Activated CD4-positive, alpha-beta T cell treated with anti-CD3 and anti-CD28 coated beads for 36 hours (primary cell): Measurements from ENCODE around the gene FOXN3. TPM values are rescaled to one million over a fixed set of nuclear protein-coding genes. Genes with fewer than 3 reads are reported as not detected.
"Not testable (repeated sequence)": the region's sequence is repeated elsewhere in the genome, so short reads cannot be mapped to it uniquely, and the experiment has no call there.

ENCODE experiments used
- ATAC-seq: fragments of 200-7000 bp; cut with Tn5 transposase; one replicate; pipeline ENCODE4 v1.10.0; 2021; ENCODE audit warnings: mild to moderate bottlenecking, moderate library complexity
- CTCF ChIA-PET: fragments of 350-600 bp; sonication (Branson Sonifier 250); formaldehyde crosslinking; loops from one replicate; lab custom pipeline; 2021; ENCODE audit warnings: antibody characterized with exemption; lab: Charles Lee
- POLR2A ChIA-PET: fragments of 350-600 bp; sonication (Branson Sonifier 250); formaldehyde crosslinking; loops from one replicate; lab custom pipeline; 2021; ENCODE audit warnings: antibody characterized with exemption, inconsistent platforms; lab: Charles Lee
- DNase-seq: peaks from one replicate; pipeline ENCODE4 v3.0.0-alpha.2; 2020
- H3K27ac Mint-ChIP-seq: one replicate; pipeline ENCODE4 v1.8.0; 2021; ENCODE audit warnings: mixed read lengths
- H3K27me3 Mint-ChIP-seq: one replicate; pipeline ENCODE4 v1.8.0; 2021; ENCODE audit warnings: mixed read lengths
- H3K36me3 Mint-ChIP-seq: one replicate; pipeline ENCODE4 v1.8.0; 2021; ENCODE audit warnings: low read depth, mixed read lengths
- H3K4me1 Mint-ChIP-seq: one replicate; pipeline ENCODE4 v1.8.0; 2021; ENCODE audit warnings: mixed read lengths
- H3K4me3 Mint-ChIP-seq: one replicate; pipeline ENCODE4 v1.8.0; 2021; ENCODE audit warnings: mild to moderate bottlenecking, moderate library complexity, mixed read lengths
- H3K9me3 Mint-ChIP-seq: one replicate; pipeline ENCODE4 v1.8.0; 2021; ENCODE audit warnings: low read depth, mixed read lengths
- intact Hi-C, 2 experiments: fragments of 100-400 bp; cut with DNase I in 1 of 2; cut with micrococcal nuclease in 1 of 2; formaldehyde crosslinking; loops; one replicate each; pipeline versions ENCODE4 v1.14.2 to v1.15.1; 2022 to 2024; cut with DNase I, micrococcal nuclease
- total RNA-seq, 2 experiments: library from RNA; stranded (reverse); gene quantifications; one replicate each; pipeline ENCODE4 v1.2.3, GENCODE V29; 2021

The FOXN3 gene
- total RNA-seq, 2 experiments from 2014 or later = 69.1 to 76.3 TPM

DNA sequence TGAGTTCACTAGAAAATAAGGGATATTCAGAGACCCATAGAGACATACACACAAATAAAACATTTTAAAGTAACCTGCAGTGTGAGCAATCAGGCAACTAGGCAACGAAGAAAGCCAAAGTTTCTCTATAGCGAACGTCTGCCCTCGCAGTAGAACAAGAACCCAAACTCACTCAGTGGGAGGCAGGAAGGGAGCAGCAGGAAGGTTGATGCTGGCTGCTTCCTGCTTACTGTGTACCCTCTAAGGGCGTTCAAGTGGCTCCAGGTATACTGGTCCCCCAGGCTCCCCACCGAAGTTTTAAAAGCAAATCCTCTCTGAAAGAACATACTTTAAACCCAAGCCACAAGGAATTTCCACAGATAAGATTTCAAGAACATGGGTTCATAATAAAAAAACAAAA lies 249.3 kb downstream of the FOXN3 start:
- ChIA-PET CTCF (interaction anchor here (1.3 to 2.3 kb wide), 2 partner anchors 7 to 9 kb away, joined by 7 to 9 read pairs; no protein-coding TSS in a partner anchor), POLR2A (no interaction called here)
- Mint-ChIP-seq H3K36me3 (peaks cover 53% of the 10 kb centered on the region), H3K27ac (no peak overlapping the region), H3K27me3 (no peaks in the 10 kb centered on the region), H3K9me3 (peaks cover 5% of the 10 kb centered on the region), H3K4me1 (peaks cover 18% of the 10 kb centered on the region), H3K4me3 (no peak overlapping the region)
- DNase-seq (no peak), ATAC-seq (no peak)
- intact Hi-C loops = no loop called here

DNA sequence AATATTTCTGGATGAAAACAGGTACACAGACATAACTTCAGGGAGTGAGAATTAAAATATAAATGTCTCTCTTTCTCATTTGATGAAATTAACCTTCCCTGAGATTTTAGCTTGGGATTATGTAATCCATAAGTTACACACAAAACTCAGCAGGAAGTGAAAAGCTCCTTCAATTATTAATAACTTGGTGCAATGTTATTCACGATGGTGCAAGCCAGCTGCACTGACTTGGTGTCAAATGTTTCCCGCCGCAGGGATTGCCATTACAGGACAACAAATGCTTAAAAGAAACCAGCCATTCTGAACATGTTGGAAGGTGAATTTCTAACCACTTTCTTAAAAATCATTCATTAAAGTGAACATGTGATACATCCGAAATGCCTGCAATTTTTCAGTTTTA lies 250.4 kb downstream of the FOXN3 start:
- ATAC-seq (no peak), DNase-seq (no peak)
- intact Hi-C loops = no loop called here
- POLR2A ChIA-PET = interaction anchor here (0.6 kb wide), 1 partner anchor 90 kb away, joined by 4 read pairs; no protein-coding TSS in a partner anchor
- Mint-ChIP-seq H3K27ac (no peak overlapping the region), H3K27me3 (no peaks in the 10 kb centered on the region), H3K4me1 (peaks cover 18% of the 10 kb centered on the region), H3K36me3 (peaks cover 47% of the 10 kb centered on the region), H3K9me3 (peaks cover 1% of the 10 kb centered on the region), H3K4me3 (no peak overlapping the region)
- CTCF ChIA-PET = interaction anchor here (1.3 to 2.3 kb wide), 3 partner anchors 8 to 773 kb away, joined by 4 to 9 read pairs (median 7); no protein-coding TSS in a partner anchor

DNA sequence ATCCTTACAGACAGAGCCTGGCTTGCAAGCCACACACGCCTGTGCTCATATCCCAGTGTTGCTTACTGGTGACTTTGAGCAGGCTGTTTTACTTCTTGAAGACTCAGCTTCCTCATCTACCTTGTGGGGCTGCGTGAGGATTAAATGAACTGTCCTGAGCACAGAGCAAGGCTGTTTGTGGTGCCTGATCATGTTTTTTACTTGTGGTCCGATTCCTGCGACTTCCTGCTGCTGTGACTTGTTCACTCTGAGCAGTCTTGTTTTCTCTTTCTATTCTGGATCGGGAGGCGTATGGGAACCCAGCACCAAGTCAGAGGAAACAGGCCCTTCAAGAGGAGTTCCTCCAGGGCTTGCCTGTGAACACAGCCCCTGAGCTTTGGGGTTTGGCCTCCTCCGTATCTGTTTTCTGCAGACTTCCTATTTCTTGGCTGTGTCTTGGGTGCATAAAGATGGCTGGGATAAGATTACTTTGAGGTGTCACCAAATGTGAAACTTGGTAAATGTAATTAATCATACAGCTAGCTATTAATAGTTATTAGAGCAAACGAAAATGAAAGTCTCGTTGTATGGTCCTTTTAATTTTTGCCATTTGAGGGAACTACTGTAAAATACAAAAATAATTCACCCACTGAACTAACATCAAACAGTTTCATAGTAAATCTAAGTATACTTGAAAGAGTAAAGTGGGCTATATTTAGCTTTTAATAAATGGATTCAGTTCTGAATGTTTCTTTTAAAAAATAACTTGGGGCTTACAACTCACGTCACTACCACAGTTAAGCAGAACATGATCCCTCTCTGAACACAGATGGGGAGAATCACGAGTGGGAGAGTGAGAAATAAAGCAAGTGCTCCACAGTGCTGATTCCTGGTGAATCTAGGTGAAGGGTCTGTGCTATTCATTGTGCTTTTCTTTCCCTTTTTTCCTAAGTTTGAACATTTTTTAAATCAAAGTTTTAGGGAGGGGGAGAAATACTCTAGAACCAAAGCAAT lies 251.5 kb downstream of the FOXN3 start:
- CTCF ChIA-PET = interaction anchor here (0.6 to 2.3 kb wide), 5 partner anchors 9 to 774 kb away, joined by 3 to 9 read pairs (median 3); no protein-coding TSS in a partner anchor
- Mint-ChIP-seq H3K4me3 (no peak overlapping the region), H3K27ac (peak overlapping the region; percentile 21), H3K9me3 (peaks cover 1% of the 10 kb centered on the region), H3K27me3 (no peaks in the 10 kb centered on the region), H3K36me3 (peaks cover 49% of the 10 kb centered on the region), H3K4me1 (peaks cover 18% of the 10 kb centered on the region)
- ATAC-seq (peak; percentile 63), DNase-seq (no peak)
- POLR2A ChIA-PET = no interaction called here
- intact Hi-C loops = no loop called here

- peak; percentile 14 for DNase-seq
- Mint-ChIP-seq H3K27ac (peak overlapping the region; percentile 21), H3K27me3 (no peaks in the 10 kb centered on the region), H3K9me3 (peaks cover 1% of the 10 kb centered on the region), H3K36me3 (peaks cover 47% of the 10 kb centered on the region), H3K4me1 (peaks cover 18% of the 10 kb centered on the region), H3K4me3 (no peak overlapping the region)
- ATAC-seq = peak; percentile 36
- intact Hi-C loops = no loop called here
- ChIA-PET CTCF (interaction anchor here (0.7 to 1.1 kb wide), 3 partner anchors 10 to 123 kb away, joined by 3 read pairs; no protein-coding TSS in a partner anchor), POLR2A (no interaction called here)
Measured at GRCh38 chr14:89164168-89165073, 252.6 kb downstream of the FOXN3 start.

- Mint-ChIP-seq H3K27me3 (no peaks in the 10 kb centered on the region), H3K4me1 (peaks cover 18% of the 10 kb centered on the region), H3K27ac (no peak overlapping the region), H3K9me3 (no peaks in the 10 kb centered on the region), H3K4me3 (no peak overlapping the region), H3K36me3 (peaks cover 38% of the 10 kb centered on the region)
- POLR2A ChIA-PET = interaction anchor here (0.6 kb wide), 1 partner anchor 249 kb away, joined by 3 read pairs; no protein-coding TSS in a partner anchor
- CTCF ChIA-PET = no interaction called here
- no peak for ATAC-seq
- no peak for DNase-seq
- intact Hi-C loops = no loop called here
Measured at GRCh38 chr14:89163031-89163636, 253.9 kb downstream of the FOXN3 start.

GRCh38 chr14:89162586-89162985 lies 254.4 kb downstream of the FOXN3 start:
- Mint-ChIP-seq H3K4me3 (no peak overlapping the region), H3K27ac (no peak overlapping the region), H3K4me1 (peaks cover 16% of the 10 kb centered on the region), H3K36me3 (peaks cover 35% of the 10 kb centered on the region), H3K27me3 (no peaks in the 10 kb centered on the region), H3K9me3 (no peaks in the 10 kb centered on the region)
- DNase-seq (no peak), ATAC-seq (no peak)
- CTCF ChIA-PET = no interaction called here
- POLR2A ChIA-PET = interaction anchor here (0.6 kb wide), 1 partner anchor 249 kb away, joined by 3 read pairs; no protein-coding TSS in a partner anchor
- intact Hi-C loops = no loop called here

DNA sequence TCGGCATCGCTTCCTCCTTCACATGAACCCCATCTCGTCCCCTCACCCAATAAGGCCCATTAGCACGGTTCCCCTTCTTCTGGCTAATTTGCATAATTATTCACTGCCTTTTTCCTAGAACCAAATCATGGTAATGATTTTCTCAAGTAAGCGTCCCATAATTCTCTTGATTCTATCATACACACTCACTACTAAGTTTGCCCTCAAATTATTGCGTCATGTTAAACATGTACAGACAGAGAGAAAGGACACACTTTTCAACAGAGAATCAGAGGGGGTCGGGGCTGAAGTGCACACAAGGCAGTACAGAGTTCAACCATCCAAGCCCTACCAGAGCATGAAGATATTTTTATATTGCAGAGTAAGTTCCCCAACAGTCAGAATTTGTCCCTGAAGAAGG lies 256.6 kb downstream of the FOXN3 start:
- Mint-ChIP-seq H3K27me3 (no peaks in the 10 kb centered on the region), H3K4me1 (peaks cover 9% of the 10 kb centered on the region), H3K4me3 (no peak overlapping the region), H3K27ac (no peak overlapping the region), H3K36me3 (peaks cover 28% of the 10 kb centered on the region), H3K9me3 (no peaks in the 10 kb centered on the region)
- ChIA-PET POLR2A (no interaction called here), CTCF (no interaction called here)
- ATAC-seq (no peak), DNase-seq (no peak)
- intact Hi-C loops = no loop called here

DNA sequence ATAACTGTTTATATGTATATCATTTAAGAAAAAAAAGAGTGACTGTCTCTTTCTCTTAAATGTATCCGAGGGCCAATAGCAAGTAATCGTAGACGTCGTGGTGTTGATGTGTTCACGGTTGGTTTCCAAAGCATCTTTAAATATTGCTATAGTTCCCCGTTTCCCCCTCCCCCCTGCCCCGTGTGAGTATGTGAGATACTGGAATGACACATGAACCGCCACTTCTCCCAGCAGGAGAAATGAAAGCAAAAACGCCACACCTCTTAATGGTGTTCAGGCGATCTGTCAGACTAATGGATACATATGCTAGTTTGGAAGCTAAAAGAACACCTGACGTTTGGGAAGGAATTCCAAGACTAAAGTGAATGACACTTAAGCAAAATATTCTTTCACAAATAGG lies 258.3 kb downstream of the FOXN3 start:
- Mint-ChIP-seq H3K27me3 (no peaks in the 10 kb centered on the region), H3K27ac (no peak overlapping the region), H3K36me3 (peaks cover 16% of the 10 kb centered on the region), H3K4me3 (no peak overlapping the region), H3K9me3 (no peaks in the 10 kb centered on the region), H3K4me1 (no peaks in the 10 kb centered on the region)
- DNase-seq (no peak), ATAC-seq (no peak)
- CTCF ChIA-PET = no interaction called here
- POLR2A ChIA-PET = no interaction called here
- intact Hi-C loops = no loop called here

DNA sequence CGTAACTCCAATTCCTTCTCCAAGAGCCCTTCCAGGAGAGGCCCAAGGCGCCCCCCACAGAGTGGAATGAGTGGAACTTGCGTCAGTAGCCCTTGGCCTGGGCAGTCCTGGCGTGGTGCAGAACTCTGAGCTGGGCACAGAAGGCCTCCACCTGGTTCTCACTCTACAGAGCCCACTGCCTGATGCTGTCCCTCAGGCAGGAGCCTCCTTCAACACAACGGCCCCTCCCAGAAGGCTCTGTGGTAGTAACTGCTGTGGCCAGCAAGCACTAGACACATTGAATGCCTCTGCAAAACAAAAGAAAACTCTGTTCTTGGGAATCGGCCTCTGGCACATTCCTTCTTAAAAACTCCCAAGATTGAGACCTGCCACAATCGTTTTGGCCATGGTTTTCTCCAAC lies 258.9 kb downstream of the FOXN3 start:
- ATAC-seq, H3K27me3 Mint-ChIP-seq, H3K9me3 Mint-ChIP-seq, CTCF ChIA-PET, DNase-seq, H3K27ac Mint-ChIP-seq, POLR2A ChIA-PET, H3K4me1 Mint-ChIP-seq, H3K4me3 Mint-ChIP-seq, intact Hi-C loops: not testable (repeated sequence)
- H3K36me3 Mint-ChIP-seq = peaks cover 16% of the 10 kb centered on the region

GRCh38 chr14:89155491-89155890 lies 261.5 kb downstream of the FOXN3 start:
- H3K9me3 Mint-ChIP-seq = peaks cover 3% of the 10 kb centered on the region
- peaks cover 6% of the 10 kb centered on the region for H3K36me3 Mint-ChIP-seq
- no peaks in the 10 kb centered on the region for H3K4me1 Mint-ChIP-seq
- intact Hi-C loops = no loop called here
- no peak for ATAC-seq
- H3K4me3 Mint-ChIP-seq = no peak overlapping the region
- no peak for DNase-seq
- POLR2A ChIA-PET = no interaction called here
- CTCF ChIA-PET = interaction anchor here (1.5 kb wide), 1 partner anchor 21 kb away, joined by 5 read pairs; no protein-coding TSS in a partner anchor
- H3K27ac Mint-ChIP-seq = no peak overlapping the region
- no peaks in the 10 kb centered on the region for H3K27me3 Mint-ChIP-seq

DNA sequence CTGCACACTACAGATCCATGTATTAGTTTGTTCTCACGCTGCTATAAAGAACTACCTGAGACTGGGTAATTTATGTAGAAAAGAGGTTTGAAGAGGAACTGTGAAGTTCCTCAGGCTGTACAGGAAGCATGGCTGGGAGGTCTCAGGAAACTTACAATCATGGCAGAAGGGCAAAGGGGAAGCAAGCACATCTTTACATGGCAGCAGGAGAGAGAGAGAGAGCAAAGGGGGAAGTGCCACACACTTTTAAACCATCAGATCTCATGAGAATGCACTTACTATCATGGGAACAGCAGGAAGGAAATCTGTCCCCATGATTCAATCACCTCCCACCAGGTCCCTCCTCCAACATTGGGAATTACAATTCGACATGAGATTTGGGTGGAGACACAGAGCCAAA lies 265.3 kb downstream of the FOXN3 start:
- ATAC-seq, CTCF ChIA-PET, H3K4me1 Mint-ChIP-seq, H3K36me3 Mint-ChIP-seq, H3K27ac Mint-ChIP-seq, H3K27me3 Mint-ChIP-seq, DNase-seq, POLR2A ChIA-PET, H3K9me3 Mint-ChIP-seq, H3K4me3 Mint-ChIP-seq, intact Hi-C loops: not testable (repeated sequence)
